CD4-positive, alpha-beta T cell treated with Interleukin-17A for 4 hours (primary cell): ENCODE data around the gene SBK1.
"Not testable (repeated sequence)": the region's sequence is repeated elsewhere in the genome, so short reads cannot be mapped to it uniquely, and the experiment has no call there.

Source experiments
- DNase-seq: peaks from one replicate; pipeline ENCODE4 v3.0.0-alpha.2; 2020; ENCODE audit warnings: mixed read lengths

The SBK1 gene

GRCh38 chr16:28362600-28362999 lies 70.3 kb downstream of the SBK1 start:
- not testable (repeated sequence) for DNase-seq

GRCh38 chr16:28363408-28363807 lies 71.1 kb downstream of the SBK1 start, which contains the start of gene NPIPB6:
NPIPB6 (minus strand) TSS chr16:28363508; CDS start chr16:28362822, 686 bp downstream.
- not testable (repeated sequence) for DNase-seq

- not testable (repeated sequence) for DNase-seq
Observed at GRCh38 chr16:28364268-28365173, 72.2 kb downstream of the SBK1 start.

- DNase-seq: not testable (repeated sequence)
Observed at GRCh38 chr16:28367926-28368325, 75.6 kb downstream of the SBK1 start.
